ENCODE results near the gene GGTLC1.
"Not testable (repeated sequence)": the region's sequence is repeated elsewhere in the genome, so short reads cannot be mapped to it uniquely, and the experiment has no call there.

The GGTLC1 gene

GRCh38 chr20:23988561-23988960 is at the start of gene GGTLC1:
Gene GGTLC1 (minus strand): TSS chr20:23988779. CDS start chr20:23986611, 2,168 bp downstream.
- no peak for DNase-seq

GRCh38 chr20:24034820-24035219 is 46.2 kb upstream of the GGTLC1 start:
- DNase-seq = no peak

- no peak for DNase-seq
Measured at GRCh38 chr20:24033565-24033964, 45.0 kb upstream of the GGTLC1 start.

- DNase-seq = no peak
Measured at GRCh38 chr20:24033151-24033550, 44.6 kb upstream of the GGTLC1 start.

- no peak for DNase-seq
Measured at GRCh38 chr20:24032400-24032898, 43.9 kb upstream of the GGTLC1 start.

GRCh38 chr20:24027229-24027628 is 38.6 kb upstream of the GGTLC1 start:
- DNase-seq = peak; percentile 41

GRCh38 chr20:24022621-24023180 is 34.1 kb upstream of the GGTLC1 start:
- DNase-seq = no peak

- DNase-seq = no peak
Measured at GRCh38 chr20:24018796-24019195, 30.2 kb upstream of the GGTLC1 start.

GRCh38 chr20:24017458-24017755 is 28.8 kb upstream of the GGTLC1 start:
- DNase-seq = no peak

GRCh38 chr20:24016607-24017457 is 28.3 kb upstream of the GGTLC1 start:
- no peak for DNase-seq

GRCh38 chr20:24013953-24014352 is 25.4 kb upstream of the GGTLC1 start:
- no peak for DNase-seq

- DNase-seq = no peak
Measured at GRCh38 chr20:24011282-24011681, 22.7 kb upstream of the GGTLC1 start.

GRCh38 chr20:24007758-24008157 is 19.2 kb upstream of the GGTLC1 start:
- no peak for DNase-seq

GRCh38 chr20:24007073-24007595 is 18.6 kb upstream of the GGTLC1 start:
- no peak for DNase-seq

- DNase-seq = no peak
Measured at GRCh38 chr20:24006626-24007025, 18.0 kb upstream of the GGTLC1 start.

- DNase-seq = no peak
Measured at GRCh38 chr20:24004471-24004870, 15.9 kb upstream of the GGTLC1 start.

GRCh38 chr20:24002896-24003295 is 14.3 kb upstream of the GGTLC1 start:
- no peak for DNase-seq

- no peak for DNase-seq
Measured at GRCh38 chr20:24001712-24002405, 13.3 kb upstream of the GGTLC1 start.

- no peak for DNase-seq
Measured at GRCh38 chr20:23998844-23999243, 10.3 kb upstream of the GGTLC1 start.

- DNase-seq = no peak
Measured at GRCh38 chr20:23998392-23998791, 9.8 kb upstream of the GGTLC1 start.

- DNase-seq = no peak
Measured at GRCh38 chr20:23995905-23996666, 7.5 kb upstream of the GGTLC1 start.

- not testable (repeated sequence) for DNase-seq
Measured at GRCh38 chr20:23995291-23995690, 6.7 kb upstream of the GGTLC1 start.
